Stimulated activated CD4-positive, alpha-beta T cell treated with anti-CD3 and anti-CD28 coated beads, Interleukin-15, amount 100 ng/mL, for 24 hours (primary cell): Measurements from ENCODE around the gene TMEM151A.
"Not testable (repeated sequence)": the region's sequence is repeated elsewhere in the genome, so short reads cannot be mapped to it uniquely, and the experiment has no call there.

Experiments
- DNase-seq: peaks from one replicate; pipeline ENCODE4 v3.0.0-alpha.2; 2020

TMEM151A gene

GRCh38 chr11:66291706-66292542 is at the start of gene TMEM151A:
TMEM151A (plus strand) TSS chr11:66291894; CDS start chr11:66292014, 120 bp downstream.
- peak; percentile 46 for DNase-seq

- no peak for DNase-seq
Observed at GRCh38 chr11:66242095-66242765, 49.5 kb upstream of the TMEM151A start.

- DNase-seq = no peak
Observed at GRCh38 chr11:66243782-66244535, 47.7 kb upstream of the TMEM151A start.

- no peak for DNase-seq
Observed at GRCh38 chr11:66247295-66247694, 44.4 kb upstream of the TMEM151A start.

GRCh38 chr11:66247801-66248200 is 43.9 kb upstream of the TMEM151A start:
- DNase-seq = no peak

- DNase-seq = no peak
Observed at GRCh38 chr11:66248903-66249302, 42.8 kb upstream of the TMEM151A start.

- DNase-seq = no peak
Observed at GRCh38 chr11:66251809-66252208, 39.9 kb upstream of the TMEM151A start.

- not testable (repeated sequence) for DNase-seq
Observed at GRCh38 chr11:66253081-66253480, 38.6 kb upstream of the TMEM151A start.

GRCh38 chr11:66258473-66258893 is 33.2 kb upstream of the TMEM151A start:
- no peak for DNase-seq

GRCh38 chr11:66259225-66259624 is 32.5 kb upstream of the TMEM151A start:
- DNase-seq = no peak

GRCh38 chr11:66259956-66260355 is 31.7 kb upstream of the TMEM151A start:
- DNase-seq = no peak

GRCh38 chr11:66261578-66261977 is 30.1 kb upstream of the TMEM151A start:
- no peak for DNase-seq

- no peak for DNase-seq
Observed at GRCh38 chr11:66262191-66262590, 29.5 kb upstream of the TMEM151A start.

GRCh38 chr11:66262696-66263095 is 29.0 kb upstream of the TMEM151A start:
- no peak for DNase-seq

- no peak for DNase-seq
Observed at GRCh38 chr11:66263231-66263630, 28.5 kb upstream of the TMEM151A start.

- no peak for DNase-seq
Observed at GRCh38 chr11:66263785-66264184, 27.9 kb upstream of the TMEM151A start.

- DNase-seq = no peak
Observed at GRCh38 chr11:66264383-66264782, 27.3 kb upstream of the TMEM151A start.

- peak; percentile 66 for DNase-seq
Observed at GRCh38 chr11:66264914-66265313, 26.8 kb upstream of the TMEM151A start.

- DNase-seq = no peak
Observed at GRCh38 chr11:66265531-66266377, 25.9 kb upstream of the TMEM151A start.

GRCh38 chr11:66266378-66267038 is 25.2 kb upstream of the TMEM151A start:
- no peak for DNase-seq

GRCh38 chr11:66267039-66267378 is 24.7 kb upstream of the TMEM151A start:
- DNase-seq = no peak
